Non-pigmented ciliary epithelial cell (primary cell): ENCODE results near the gene MESP2.

Experiments used
- DNase-seq: peaks from one replicate; pipeline ENCODE4 v3.0.0-alpha.2; 2010; ENCODE audit warnings: low read depth

The MESP2 gene

DNA sequence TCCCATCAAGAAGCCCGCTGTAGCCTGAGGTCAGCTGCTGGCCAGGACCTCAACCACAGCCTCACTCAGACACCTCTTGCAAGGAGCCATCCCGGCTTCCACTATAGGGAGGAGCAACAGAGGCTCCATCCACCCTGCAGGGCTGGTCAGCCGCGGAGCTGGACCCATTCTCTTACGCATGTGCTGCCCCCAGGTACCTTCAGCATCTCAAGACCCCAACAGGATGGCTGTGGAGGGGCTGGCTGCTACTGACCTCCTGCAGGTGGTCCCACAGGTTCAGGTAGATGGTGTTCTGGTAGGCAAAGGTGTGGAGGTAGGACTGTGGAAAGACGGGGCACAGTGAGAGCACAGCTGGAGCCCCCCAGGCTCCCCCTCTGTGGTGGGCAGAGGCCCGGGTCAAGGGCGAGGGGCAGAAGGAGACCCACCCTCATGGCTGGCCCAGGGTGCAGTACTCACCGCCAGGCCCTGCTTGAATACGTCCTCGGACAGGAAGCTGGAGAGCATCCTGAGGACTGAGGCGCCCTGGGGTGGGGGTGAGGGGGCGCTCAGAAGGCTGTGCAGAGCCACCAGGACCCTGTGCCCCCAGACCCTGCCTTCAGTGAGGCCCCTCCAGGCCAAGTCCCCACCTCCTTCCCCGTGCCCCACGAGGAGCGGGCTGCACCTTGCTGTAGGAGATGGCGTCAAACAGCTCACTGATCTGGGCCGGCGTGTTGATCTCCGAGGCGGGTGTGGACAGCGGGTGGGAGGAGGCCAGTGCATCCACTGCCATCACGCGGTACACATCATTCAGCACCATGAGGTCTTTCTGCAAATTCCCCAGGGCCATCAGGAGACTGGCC, 27.1 kb downstream of the MESP2 start:
- DNase-seq, result no peak

- DNase-seq, result no peak
These were observed 28.0 kb downstream of the MESP2 start for GRCh38 chr15:89803941-89804800.

- DNase-seq, result no peak
These were observed 29.4 kb downstream of the MESP2 start for GRCh38 chr15:89805241-89806209.

DNA sequence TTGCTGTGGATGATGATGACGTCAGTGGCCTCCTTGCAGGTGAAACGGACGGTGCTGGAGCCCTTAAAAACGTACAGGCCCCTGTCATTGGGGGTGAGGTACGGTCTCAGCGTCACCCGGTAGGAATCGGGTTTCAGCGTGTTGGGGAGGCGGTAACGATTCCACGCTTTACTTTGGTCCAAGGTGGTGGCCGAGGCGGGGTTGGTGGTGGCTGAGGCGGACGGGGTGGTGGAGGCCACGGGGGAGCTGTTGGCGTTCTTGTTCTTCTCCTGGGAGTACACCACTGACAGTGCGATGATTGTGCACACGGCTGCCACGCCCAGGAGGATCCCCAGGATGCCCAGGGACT, 30.1 kb downstream of the MESP2 start:
- no peak for DNase-seq

DNA sequence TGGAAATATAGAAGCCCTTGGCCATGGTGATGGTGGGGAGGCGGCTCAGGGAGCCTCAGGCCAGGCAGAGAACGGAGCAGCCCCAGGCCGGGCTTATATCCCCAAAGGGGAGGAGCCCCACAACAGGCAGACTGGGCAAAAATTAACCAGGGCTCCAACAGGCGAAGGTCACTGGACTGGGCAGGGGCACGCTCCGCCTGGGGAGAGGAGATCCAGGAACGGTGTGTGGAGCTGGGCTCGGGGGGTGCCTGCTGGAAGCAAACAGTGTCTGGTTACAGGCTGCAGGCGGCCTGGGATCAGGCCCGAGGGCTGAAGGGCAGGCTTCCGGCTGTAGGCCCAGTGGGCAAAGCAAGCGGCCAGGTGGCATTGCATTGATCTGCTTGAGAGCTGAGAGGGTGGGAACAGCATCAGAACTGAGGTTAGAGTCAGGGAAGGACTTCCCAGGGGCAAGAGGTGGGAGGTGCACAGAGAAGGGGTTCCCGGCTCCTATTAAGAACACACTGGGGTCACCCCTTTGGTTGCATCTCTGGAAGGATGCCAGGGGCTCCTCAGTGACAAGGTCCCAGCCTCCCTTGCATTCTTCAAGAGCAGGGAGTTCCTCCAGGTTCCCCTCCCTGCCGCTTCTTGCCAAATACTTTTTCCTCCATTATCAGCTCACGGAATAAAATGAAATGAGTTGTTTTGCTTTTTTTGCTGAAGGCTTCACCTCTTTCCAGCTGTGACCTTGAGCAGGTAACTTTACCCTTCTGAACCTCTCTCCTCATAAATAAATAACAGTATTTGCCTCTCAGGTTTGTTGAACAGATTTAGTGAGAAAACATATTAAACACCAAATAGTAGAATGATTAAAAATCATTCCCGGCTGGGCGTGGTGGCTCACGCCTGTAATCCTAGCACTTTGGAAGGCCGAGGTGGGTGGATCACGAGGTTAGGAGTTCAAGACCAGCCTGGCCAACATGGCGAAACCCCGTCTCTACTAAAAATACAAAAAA, 30.7 kb downstream of the MESP2 start:
- no peak for DNase-seq

DNA sequence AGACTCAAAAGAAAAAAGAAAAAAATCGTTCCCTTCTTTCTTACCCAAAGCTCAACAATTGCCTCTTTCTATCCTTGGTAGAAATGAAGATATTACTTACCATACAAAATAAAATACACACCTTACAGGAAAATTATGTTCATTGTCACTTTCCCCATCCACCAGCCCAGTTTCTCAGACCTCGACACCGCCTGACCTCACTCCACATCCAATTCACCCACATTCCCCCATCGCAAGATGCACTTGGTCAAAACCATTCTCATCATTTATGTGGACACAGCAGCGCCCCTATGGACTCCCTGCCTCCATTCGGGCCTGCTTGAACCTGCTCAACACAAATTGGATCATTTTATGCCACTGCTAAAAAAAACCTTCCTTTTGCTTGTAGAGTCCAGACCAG, 31.6 kb downstream of the MESP2 start:
- DNase-seq, result no peak

- DNase-seq, result no peak
These were observed 32.2 kb downstream of the MESP2 start for GRCh38 chr15:89808160-89808870.

DNA sequence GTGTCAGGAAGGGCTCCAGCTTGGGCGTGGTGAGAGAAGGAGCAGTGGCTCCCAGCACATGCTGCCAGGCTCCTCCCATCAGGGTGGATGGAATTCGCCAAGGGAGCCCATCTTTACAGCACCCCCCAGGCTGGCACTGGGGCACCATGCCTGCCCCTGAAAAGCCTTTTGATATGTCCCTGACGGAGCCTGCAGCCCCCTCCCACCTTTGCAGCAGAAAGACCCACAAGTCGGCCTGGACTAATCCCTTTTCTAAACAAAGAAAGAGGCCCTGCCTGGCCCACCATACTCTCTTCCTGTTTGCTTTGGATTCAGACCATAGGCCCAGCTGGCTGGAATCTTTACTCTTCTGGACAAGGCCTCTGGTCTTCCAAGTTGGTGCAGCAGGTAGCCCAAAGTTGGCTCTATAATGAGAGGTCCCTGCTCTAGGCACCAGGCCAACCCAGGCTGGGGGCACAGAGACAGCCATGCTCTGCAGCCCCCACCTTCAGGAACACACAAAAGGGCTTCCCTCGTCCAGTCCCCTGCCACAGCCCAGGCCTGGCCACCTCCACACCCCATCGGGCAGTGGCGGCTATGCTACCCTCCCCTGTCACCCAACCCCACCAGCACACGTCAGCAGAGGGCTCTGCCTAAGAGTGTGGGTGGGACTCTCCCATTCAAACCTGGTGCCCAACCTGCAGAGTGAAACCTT, 33.1 kb downstream of the MESP2 start:
- DNase-seq, result no peak

GRCh38 chr15:89809787-89810148, 33.6 kb downstream of the MESP2 start:
- no peak for DNase-seq

GRCh38 chr15:89810837-89811236, 34.7 kb downstream of the MESP2 start:
- no peak for DNase-seq

DNA sequence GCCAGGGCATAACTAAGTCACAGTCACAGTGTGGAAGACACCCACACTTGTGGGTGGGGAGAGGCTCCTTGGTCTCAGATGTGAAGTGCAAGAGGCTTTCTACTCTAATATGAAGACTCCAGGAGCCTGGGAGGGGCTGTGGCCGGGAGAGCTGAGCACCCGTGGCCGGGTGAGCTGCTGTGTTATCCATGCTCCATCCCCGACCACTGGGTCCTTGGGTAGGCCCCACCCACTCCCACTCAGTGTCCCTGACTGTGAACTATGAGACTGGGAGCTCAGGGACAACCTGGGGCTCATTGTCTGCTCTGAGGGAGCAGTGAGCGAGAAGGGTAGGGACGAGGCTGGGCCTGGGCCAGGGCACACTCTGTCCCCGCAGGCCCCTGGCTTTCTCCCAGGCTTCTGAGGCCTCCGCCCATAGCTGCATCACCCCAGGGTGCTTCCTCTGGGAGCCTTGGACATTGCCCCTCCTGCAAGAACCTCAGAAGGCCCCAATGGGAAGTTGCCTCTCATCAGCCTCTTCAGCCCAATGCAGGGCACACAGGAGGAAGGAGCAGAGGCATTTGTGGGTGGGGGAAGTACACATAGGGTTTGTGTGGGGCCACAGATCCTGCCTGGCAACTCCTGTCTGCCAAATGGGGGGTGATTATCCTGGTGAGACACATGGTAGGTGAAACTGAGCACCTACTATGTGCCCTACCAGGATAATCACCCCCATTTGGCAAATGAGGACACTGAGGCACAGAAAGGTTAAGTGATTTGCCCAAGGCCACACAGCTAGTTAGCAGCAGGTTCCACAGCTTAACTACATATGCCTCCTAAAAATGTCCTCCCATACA, 36.1 kb downstream of the MESP2 start:
- no peak for DNase-seq

GRCh38 chr15:89812847-89813320, 36.8 kb downstream of the MESP2 start:
- DNase-seq, result no peak

- no peak for DNase-seq
These were observed 37.4 kb downstream of the MESP2 start for GRCh38 chr15:89813381-89814111.

- no peak for DNase-seq
These were observed 38.1 kb downstream of the MESP2 start for GRCh38 chr15:89814112-89814742.

- no peak for DNase-seq
These were observed 39.6 kb downstream of the MESP2 start for GRCh38 chr15:89815769-89816168.

GRCh38 chr15:89817701-89818280, 41.7 kb downstream of the MESP2 start:
- no peak for DNase-seq

- DNase-seq, result no peak
These were observed 42.2 kb downstream of the MESP2 start for GRCh38 chr15:89818287-89818686.
